SU-DHL-6 (cell line): ENCODE data around the gene POGLUT3.

Source experiments
- EZH2phosphoT487 ChIP-seq: fragments of 200-600 bp; sonication (generic), shearing (Covaris generic); conservative IDR thresholded peaks from 2 replicates; pipeline ENCODE4 v1.6.1; 2018; ENCODE audit warnings: mild to moderate bottlenecking, antibody characterized with exemption, low read length, moderate library complexity, mixed read lengths
- TF ChIP-seq, protein P1 (sequence below): fragments of 200-600 bp; sonication (generic); IDR thresholded peaks from one replicate; pipeline ENCODE4 v1.5.1; 2017; ENCODE audit warnings: antibody characterized with exemption, mild to moderate bottlenecking, low read length, moderate library complexity; ENCODE audit not compliant: insufficient read depth, poor library complexity, severe bottlenecking

DNA sequence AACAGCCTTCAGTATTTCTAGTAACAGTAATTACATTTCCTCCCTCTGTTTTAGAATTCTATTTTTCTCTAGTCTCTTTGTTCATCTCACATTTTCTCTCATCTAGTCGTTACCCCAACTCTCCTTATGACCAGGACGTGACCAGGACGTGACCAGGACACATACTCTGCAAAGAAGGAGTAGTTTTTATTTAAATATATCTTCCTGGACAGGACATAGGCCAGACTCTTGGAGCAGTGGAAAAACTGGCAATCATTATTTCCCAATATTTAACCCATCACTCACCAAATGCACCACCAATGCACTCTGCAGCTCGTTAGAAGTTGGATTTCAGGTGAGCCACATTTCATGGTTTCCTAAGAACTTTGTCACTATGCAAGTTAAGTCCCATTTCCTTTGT is 40.3 kb upstream of the POGLUT3 start:
- TF ChIP-seq, protein P1, sequence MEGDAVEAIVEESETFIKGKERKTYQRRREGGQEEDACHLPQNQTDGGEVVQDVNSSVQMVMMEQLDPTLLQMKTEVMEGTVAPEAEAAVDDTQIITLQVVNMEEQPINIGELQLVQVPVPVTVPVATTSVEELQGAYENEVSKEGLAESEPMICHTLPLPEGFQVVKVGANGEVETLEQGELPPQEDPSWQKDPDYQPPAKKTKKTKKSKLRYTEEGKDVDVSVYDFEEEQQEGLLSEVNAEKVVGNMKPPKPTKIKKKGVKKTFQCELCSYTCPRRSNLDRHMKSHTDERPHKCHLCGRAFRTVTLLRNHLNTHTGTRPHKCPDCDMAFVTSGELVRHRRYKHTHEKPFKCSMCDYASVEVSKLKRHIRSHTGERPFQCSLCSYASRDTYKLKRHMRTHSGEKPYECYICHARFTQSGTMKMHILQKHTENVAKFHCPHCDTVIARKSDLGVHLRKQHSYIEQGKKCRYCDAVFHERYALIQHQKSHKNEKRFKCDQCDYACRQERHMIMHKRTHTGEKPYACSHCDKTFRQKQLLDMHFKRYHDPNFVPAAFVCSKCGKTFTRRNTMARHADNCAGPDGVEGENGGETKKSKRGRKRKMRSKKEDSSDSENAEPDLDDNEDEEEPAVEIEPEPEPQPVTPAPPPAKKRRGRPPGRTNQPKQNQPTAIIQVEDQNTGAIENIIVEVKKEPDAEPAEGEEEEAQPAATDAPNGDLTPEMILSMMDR = no peak
- no peak for TF ChIP-seq EZH2phosphoT487
